HFF-Myc (cell line): ENCODE data around the gene ARHGEF38.
"Not testable (repeated sequence)": the region's sequence is repeated elsewhere in the genome, so short reads cannot be mapped to it uniquely, and the experiment has no call there.

Source experiments
- DNase-seq: peaks from one replicate; pipeline ENCODE4 v3.0.0-alpha.2; 2011; ENCODE audit warnings: low read depth; ENCODE audit errors: extremely low read depth
- H3K4me3 ChIP-seq: replicated peaks from 2 replicates; pipeline ENCODE4 v1.5.1; 2011; ENCODE audit warnings: low read depth, mild to moderate bottlenecking, control low read depth, low read length
- CTCF ChIP-seq: IDR thresholded peaks from 2 replicates; pipeline ENCODE4 v1.5.1; 2012; ENCODE audit warnings: mild to moderate bottlenecking, low read depth, low read length, control low read depth; ENCODE audit errors: missing control alignments

The ARHGEF38 gene

DNA sequence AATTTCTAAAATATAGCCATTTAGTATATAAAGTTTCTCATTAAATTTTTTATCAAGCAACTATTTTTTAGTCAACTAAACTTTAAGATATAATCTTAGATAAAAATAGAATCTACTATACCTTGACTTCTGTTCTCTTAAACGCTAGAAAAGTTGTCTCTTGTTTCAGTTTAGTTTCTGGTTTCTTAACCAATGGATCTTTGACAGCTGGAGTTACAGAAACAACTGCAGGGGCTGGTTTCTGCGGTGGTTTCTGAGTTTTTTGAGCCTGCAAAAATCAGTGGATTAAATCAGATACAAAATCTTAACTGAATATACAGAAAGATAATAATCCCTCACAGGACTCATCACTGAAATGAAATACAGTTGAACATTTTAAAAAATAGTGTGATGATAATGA is 134.2 kb downstream of the ARHGEF38 start:
- DNase-seq, result no peak
- no peak overlapping the region for H3K4me3 ChIP-seq
- no peak for TF ChIP-seq CTCF

- DNase-seq, H3K4me3 ChIP-seq: not testable (repeated sequence)
These were observed 142.4 kb downstream of the ARHGEF38 start for GRCh38 chr4:105694812-105695211.

GRCh38 chr4:105695832-105696231 is 143.4 kb downstream of the ARHGEF38 start:
- DNase-seq, H3K4me3 ChIP-seq: not testable (repeated sequence)

- TF ChIP-seq CTCF, result no peak
- H3K4me3 ChIP-seq, result no peak overlapping the region
- no peak for DNase-seq
These were observed 146.2 kb downstream of the ARHGEF38 start for GRCh38 chr4:105698607-105699006.

DNA sequence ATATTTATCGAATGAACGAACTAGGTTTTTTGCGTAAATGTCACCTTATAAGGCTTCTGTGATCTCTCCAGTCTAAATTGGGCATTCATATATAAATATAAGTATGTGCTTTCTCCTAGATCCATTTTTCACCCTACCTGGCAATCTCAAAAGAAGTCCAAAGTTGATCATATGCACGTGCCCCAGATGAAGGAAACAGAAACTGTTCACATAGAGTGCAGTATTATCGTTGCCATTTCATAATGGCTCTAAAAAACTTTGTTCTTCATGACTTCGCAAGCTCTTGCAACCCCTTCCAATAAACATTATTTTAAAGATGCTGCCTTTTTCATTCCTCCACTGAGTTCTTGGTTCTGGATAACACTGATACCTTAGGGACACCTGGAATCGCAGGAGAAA is 155.4 kb downstream of the ARHGEF38 start:
- DNase-seq, result no peak
- no peak for TF ChIP-seq CTCF
- H3K4me3 ChIP-seq, result peak overlapping the region; percentile 61

DNA sequence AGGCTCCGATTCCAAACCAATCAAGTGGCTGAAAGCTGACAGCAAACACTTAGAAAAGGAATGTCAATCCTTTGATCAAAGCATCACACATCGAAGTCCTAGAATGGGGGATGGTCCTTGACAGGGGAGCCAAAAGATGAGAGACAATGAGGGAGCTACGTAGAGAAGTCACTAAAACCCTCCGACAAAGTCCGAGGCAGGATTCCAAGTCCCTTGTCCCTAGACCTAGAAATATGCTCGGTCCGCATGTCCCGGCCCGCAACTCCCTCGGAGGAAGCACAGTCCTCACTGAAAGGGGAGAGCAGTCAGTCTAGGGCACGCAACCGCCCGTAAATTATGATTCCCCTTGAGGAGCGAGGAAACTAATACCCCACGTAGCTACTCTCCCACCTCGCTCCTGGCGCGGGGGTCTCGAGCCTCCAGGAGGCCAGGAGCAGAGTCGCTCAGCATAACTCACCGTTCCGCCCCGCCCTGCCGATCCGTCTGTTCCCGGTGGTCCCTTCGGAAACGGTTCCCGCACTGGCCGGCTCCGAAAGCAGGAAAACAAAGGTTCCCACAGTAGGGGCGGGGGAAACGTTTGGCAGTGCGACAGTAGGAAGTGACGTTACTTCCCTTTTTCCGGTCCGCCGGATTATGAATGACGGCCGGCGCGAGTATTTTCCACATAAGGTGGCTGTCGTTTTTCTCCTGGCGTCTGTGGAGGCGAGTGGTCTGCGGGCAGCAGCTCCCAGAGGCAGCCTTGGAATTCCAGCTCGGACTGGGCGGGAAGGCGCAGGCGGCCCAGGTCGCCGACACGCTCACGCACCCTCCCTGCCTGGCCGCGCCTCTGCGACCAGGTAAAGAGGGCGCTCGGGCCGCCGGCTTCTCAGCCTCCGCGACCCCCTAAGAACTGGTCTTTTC is 156.0 kb downstream of the ARHGEF38 start, which contains the start of the genes GSTCD and INTS12:
GSTCD (plus strand) TSS at position 604 of the 900 bp plus-strand sequence. CDS start 8,830 bp downstream, outside the sequence.
INTS12 (minus strand) TSS at position 509 of the 900 bp plus-strand sequence. CDS start 8,684 bp downstream, outside the sequence.
- H3K4me3 ChIP-seq, result peak within 1 kb of the TSS; percentile 61
- TF ChIP-seq CTCF, result no peak
- peak; percentile 77 for DNase-seq

DNA sequence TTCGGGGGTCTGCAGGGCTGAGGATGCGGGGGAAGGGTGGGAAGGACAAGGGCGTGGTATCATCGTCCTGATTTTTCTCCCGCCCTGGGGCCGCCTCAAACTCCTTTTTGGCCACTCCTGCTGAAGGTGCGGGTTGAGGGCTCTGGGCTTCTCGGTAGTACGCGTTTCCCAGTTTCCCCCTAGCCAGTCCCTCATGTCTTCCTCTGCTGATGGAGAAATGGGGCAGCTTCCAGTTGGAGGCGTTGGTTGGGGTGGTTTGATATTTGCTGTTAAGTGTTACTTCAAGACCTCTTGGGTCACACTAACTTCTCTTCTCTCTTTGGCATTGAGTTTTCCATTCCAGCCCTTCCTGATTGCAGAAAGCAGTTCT is 156.6 kb downstream of the ARHGEF38 start:
- H3K4me3 ChIP-seq, result peak overlapping the region; percentile 61
- no peak for DNase-seq
- no peak for TF ChIP-seq CTCF
